Endothelial cell of umbilical vein (primary cell): Measurements from ENCODE around the gene SPEM1. TPM values are rescaled to one million over a fixed set of nuclear protein-coding genes. Genes with fewer than 3 reads are reported as not detected.
"Not testable (repeated sequence)": the region's sequence is repeated elsewhere in the genome, so short reads cannot be mapped to it uniquely, and the experiment has no call there.

ENCODE experiments used
- BruUV-seq: library from RNA; stranded (reverse); fragments of 400-500 nt; replicated peaks from 2 replicates; lab custom pipeline; 2021; lab: Mats Ljungman, UMichigan
- CTCF ChIA-PET: fragments of 300-600, 350-600 bp; sonication (Branson Sonifier 250); formaldehyde crosslinking; loops from one replicate; lab custom pipeline; 2021; ENCODE audit warnings: antibody characterized with exemption, inconsistent platforms; lab: Charles Lee
- POLR2A ChIA-PET: fragments of 300-600, 350-600 bp; sonication (Branson Sonifier 250); formaldehyde crosslinking; loops from one replicate; lab custom pipeline; 2021; ENCODE audit warnings: antibody characterized with exemption, inconsistent platforms; lab: Charles Lee
- DNase-seq: peaks from one replicate; pipeline ENCODE4 v3.0.0-alpha.2; 2011; ENCODE audit warnings: low read depth, low spot score
- FAIRE-seq: peaks from 2 replicates; lab custom pipeline; 2011; peaks lifted over from hg19 to GRCh38; lab: Jason Lieb, UNC
- H2AFZ ChIP-seq: 2 replicates; pipeline ENCODE4 v1.6.0; 2012; ENCODE audit warnings: low read depth, low read length, control low read depth, inconsistent platforms
- H3K27ac ChIP-seq: 2 replicates; pipeline ENCODE4 v1.5.1; 2011; ENCODE audit warnings: low read depth, mild to moderate bottlenecking, control low read depth, low read length, moderate library complexity; ENCODE audit not compliant: insufficient read depth
- H3K27me3 ChIP-seq, 2 experiments: 2 replicates each; pipeline versions ENCODE4 v1.6.0 to v1.6.1; 2011; ENCODE audit warnings: low read length in 2 of 2, mixed read lengths in 1 of 2; ENCODE audit not compliant: control insufficient read depth in 2 of 2, insufficient read depth in 2 of 2
- H3K36me3 ChIP-seq, 2 experiments: 2 replicates in 1 of 2; 3 replicates in 1 of 2; pipeline ENCODE4 v1.5.1; 2011; ENCODE audit warnings: low read length in 2 of 2, mild to moderate bottlenecking in 1 of 2, moderate library complexity in 1 of 2; ENCODE audit not compliant: control insufficient read depth in 2 of 2, insufficient read depth in 2 of 2; ENCODE audit errors: extremely low read depth in 1 of 2
- H3K4me1 ChIP-seq: 3 replicates; pipeline ENCODE4 v1.5.1; 2011; ENCODE audit warnings: mild to moderate bottlenecking, low read length; ENCODE audit not compliant: control insufficient read depth, insufficient read depth; ENCODE audit errors: extremely low read depth
- H3K4me2 ChIP-seq: 2 replicates; pipeline ENCODE4 v1.6.1; 2011; ENCODE audit warnings: low read length, control low read depth, mixed read lengths; ENCODE audit not compliant: insufficient read depth
- H3K4me3 ChIP-seq, 3 experiments: fragments of 200-600 bp in 1 of 3; sonication (generic), shearing (Covaris generic) in 1 of 3; replicated peaks in 1 of 3; 2 replicates each; pipeline ENCODE4 v1.5.1; 2011 to 2016; ENCODE audit warnings: control low read depth in 3 of 3, low read length in 3 of 3, mild to moderate bottlenecking in 2 of 3, inconsistent platforms in 1 of 3, low read depth in 1 of 3, moderate library complexity in 1 of 3; ENCODE audit not compliant: insufficient read depth in 1 of 3
- H3K79me2 ChIP-seq: 2 replicates; pipeline ENCODE4 v1.6.0; 2012; ENCODE audit warnings: low read length, inconsistent platforms; ENCODE audit not compliant: control insufficient read depth, insufficient read depth
- H3K9ac ChIP-seq: replicated peaks from 2 replicates; pipeline ENCODE3; 2011; ENCODE audit warnings: low read length, control low read depth; ENCODE audit not compliant: insufficient read depth; ENCODE audit errors: extremely low read depth
- H3K9me1 ChIP-seq: replicated peaks from 3 replicates; pipeline ENCODE4 v1.6.0; 2011; ENCODE audit warnings: mild to moderate bottlenecking, low read length; ENCODE audit not compliant: control insufficient read depth, insufficient read depth; ENCODE audit errors: extremely low read depth
- H3K9me3 ChIP-seq: replicated peaks from 2 replicates; pipeline ENCODE4 v1.5.1; 2012; ENCODE audit warnings: low read length, inconsistent platforms; ENCODE audit not compliant: control insufficient read depth, insufficient read depth
- H4K20me1 ChIP-seq: replicated peaks from 2 replicates; pipeline ENCODE3; 2011; ENCODE audit warnings: mild to moderate bottlenecking, low read length; ENCODE audit not compliant: control insufficient read depth, insufficient read depth; ENCODE audit errors: extremely low read depth
- dilution Hi-C: fragments of 300-500 bp; cut with MboI; formaldehyde crosslinking; loops from one replicate; pipeline ENCODE4 v1.15.0; 2019; ENCODE audit warnings: low sequenced_read_pairs; ENCODE audit not compliant: extremely low pct_ligation_motif_present
- intact Hi-C: fragments of 100-400 bp; cut with micrococcal nuclease; formaldehyde crosslinking; loops from one replicate; pipeline ENCODE4 v1.10.0; 2022
- polyA plus RNA-seq, 4 experiments: library from polyadenylated mRNA; depleted of rRNA in 3 of 4; stranded (reverse) in 3 of 4; unstranded in 1 of 4; fragments of >200 nt; gene quantifications; 2 replicates each; pipeline versions ENCODE4 v1.2.1 to v1.2.3, GENCODE V29; 2011 to 2012; ENCODE audit warnings: missing spikeins in 1 of 4
- total RNA-seq: library from RNA; stranded (reverse); gene quantifications from 2 replicates; pipeline ENCODE4 v1.2.3, GENCODE V29; 2021

The SPEM1 gene
- total and polyA plus RNA-seq, 2 donors (not counting 3 experiments of a cell fraction or from before 2014, with no cell fraction given), result not detected

- H3K9me1 ChIP-seq, FAIRE-seq, H4K20me1 ChIP-seq, H3K27me3 ChIP-seq, H2AFZ ChIP-seq, H3K4me2 ChIP-seq, BruUV-seq, H3K9me3 ChIP-seq, H3K4me1 ChIP-seq, DNase-seq, H3K27ac ChIP-seq, H3K36me3 ChIP-seq, dilution Hi-C loops, intact Hi-C loops, H3K4me3 ChIP-seq, H3K9ac ChIP-seq: not testable (repeated sequence)
- ChIA-PET CTCF (interaction anchor here (1.2 kb wide), 1 partner anchor 31 kb away, joined by 3 read pairs; the partner anchor contains the start of gene FGF11), POLR2A (interaction anchor here (0.7 to 1.6 kb wide), 2 partner anchors 14 to 35 kb away, joined by 3 to 4 read pairs; partner anchors contain the start of genes POLR2A and TMEM102)
- H3K79me2 ChIP-seq, result peaks cover 42% of the 10 kb centered on the region
Observed at GRCh38 chr17:7470457-7470973, 50.4 kb downstream of the SPEM1 start.

Other genes with a start within 250 kb of the SPEM1 start
Only the 30 nearest of the 39 such genes appear.
- 401 and 403 TPM in 2 replicates for gene GABARAP, start 177.9 kb upstream of the SPEM1 start, total RNA-seq
- gene GABARAP, start 177.9 kb upstream of the SPEM1 start, polyA plus RNA-seq, result 882 and 1,043 TPM in 2 replicates
- 143 and 145 TPM in 2 replicates for gene CTDNEP1, start 168.6 kb upstream of the SPEM1 start, total RNA-seq
- gene CTDNEP1, start 168.6 kb upstream of the SPEM1 start, polyA plus RNA-seq, result 130 and 137 TPM in 2 replicates
- 41.6 and 44.4 TPM in 2 replicates for gene ELP5, start 168.1 kb upstream of the SPEM1 start, total RNA-seq
- 53.3 and 54.7 TPM in 2 replicates for gene ELP5, start 168.1 kb upstream of the SPEM1 start, polyA plus RNA-seq
- 25.4 and 27.9 TPM in 2 replicates for gene CLDN7, start 157.8 kb upstream of the SPEM1 start, total RNA-seq
- 24.9 and 25.7 TPM in 2 replicates for gene CLDN7, start 157.8 kb upstream of the SPEM1 start, polyA plus RNA-seq
- gene SLC2A4, start 138.6 kb upstream of the SPEM1 start, total RNA-seq, result 0.23 TPM in 1 of 2 replicates, not detected in the other
- 0.12 and 0.18 TPM in 2 replicates for gene SLC2A4, start 138.6 kb upstream of the SPEM1 start, polyA plus RNA-seq
- 0.31 TPM in 1 of 2 replicates, not detected in the other for gene YBX2, start 125.7 kb upstream of the SPEM1 start, total RNA-seq
- 0.15 and 0.18 TPM in 2 replicates for gene YBX2, start 125.7 kb upstream of the SPEM1 start, polyA plus RNA-seq
- 847 and 859 TPM in 2 replicates for gene EIF5A, start 112.7 kb upstream of the SPEM1 start, total RNA-seq
- 650 and 689 TPM in 2 replicates for gene EIF5A, start 112.7 kb upstream of the SPEM1 start, polyA plus RNA-seq
- gene GPS2, start 105.0 kb upstream of the SPEM1 start, total RNA-seq, result 51.6 and 61.3 TPM in 2 replicates
- 132 and 169 TPM in 2 replicates for gene GPS2, start 105.0 kb upstream of the SPEM1 start, polyA plus RNA-seq
- 34.2 and 44.9 TPM in 2 replicates for gene NEURL4, start 91.0 kb upstream of the SPEM1 start, total RNA-seq
- 24.3 and 32.0 TPM in 2 replicates for gene NEURL4, start 91.0 kb upstream of the SPEM1 start, polyA plus RNA-seq
- not detected in 2 replicates for gene ACAP1, start 83.8 kb upstream of the SPEM1 start, total RNA-seq
- 0.46 TPM in 1 of 2 replicates, not detected in the other for gene ACAP1, start 83.8 kb upstream of the SPEM1 start, polyA plus RNA-seq
- 3.5 and 3.8 TPM in 2 replicates for gene KCTD11, start 68.2 kb upstream of the SPEM1 start, total RNA-seq
- gene KCTD11, start 68.2 kb upstream of the SPEM1 start, polyA plus RNA-seq, result 6.5 and 6.7 TPM in 2 replicates
- gene TMEM95, start 65.2 kb upstream of the SPEM1 start, total RNA-seq, result not detected in 2 replicates
- gene TMEM95, start 65.2 kb upstream of the SPEM1 start, polyA plus RNA-seq, result not detected in 2 replicates
- 0.58 and 0.67 TPM in 2 replicates for gene TNK1, start 39.2 kb upstream of the SPEM1 start, total RNA-seq
- 0.14 and 0.22 TPM in 2 replicates for gene TNK1, start 39.2 kb upstream of the SPEM1 start, polyA plus RNA-seq
- 54.5 and 59.9 TPM in 2 replicates for gene PLSCR3, start 25.8 kb upstream of the SPEM1 start, total RNA-seq
- gene PLSCR3, start 25.8 kb upstream of the SPEM1 start, polyA plus RNA-seq, result 94.8 and 111 TPM in 2 replicates
- gene TMEM256, start 16.2 kb upstream of the SPEM1 start, total RNA-seq, result 57.3 and 67.4 TPM in 2 replicates
- gene TMEM256, start 16.2 kb upstream of the SPEM1 start, polyA plus RNA-seq, result 148 and 218 TPM in 2 replicates
- gene NLGN2, start 12.5 kb upstream of the SPEM1 start, total RNA-seq, result 25.9 and 29.2 TPM in 2 replicates
- gene NLGN2, start 12.5 kb upstream of the SPEM1 start, polyA plus RNA-seq, result 15.4 and 15.5 TPM in 2 replicates
- gene SPEM2, start 5.3 kb downstream of the SPEM1 start, total RNA-seq, result not detected in 2 replicates
- not detected in 2 replicates for gene SPEM2, start 5.3 kb downstream of the SPEM1 start, polyA plus RNA-seq
- gene SPEM3, start 8.5 kb downstream of the SPEM1 start, total RNA-seq, result not detected in 2 replicates
- not detected in 2 replicates for gene SPEM3, start 8.5 kb downstream of the SPEM1 start, polyA plus RNA-seq
- 6.1 and 6.5 TPM in 2 replicates for gene TMEM102, start 15.1 kb downstream of the SPEM1 start, total RNA-seq
- gene TMEM102, start 15.1 kb downstream of the SPEM1 start, polyA plus RNA-seq, result 5.8 and 8.4 TPM in 2 replicates
- gene FGF11, start 19.2 kb downstream of the SPEM1 start, total RNA-seq, result 1.8 TPM in 1 of 2 replicates, not detected in the other
- 0.70 and 0.92 TPM in 2 replicates for gene FGF11, start 19.2 kb downstream of the SPEM1 start, polyA plus RNA-seq
- 5.4 and 5.6 TPM in 2 replicates for gene CHRNB1, start 24.7 kb downstream of the SPEM1 start, total RNA-seq
- gene CHRNB1, start 24.7 kb downstream of the SPEM1 start, polyA plus RNA-seq, result 9.3 and 9.6 TPM in 2 replicates
- 26.5 and 27.4 TPM in 2 replicates for gene ZBTB4, start 59.3 kb downstream of the SPEM1 start, total RNA-seq
- gene ZBTB4, start 59.3 kb downstream of the SPEM1 start, polyA plus RNA-seq, result 15.1 and 15.7 TPM in 2 replicates
- gene SLC35G6, start 61.1 kb downstream of the SPEM1 start, total RNA-seq, result not detected in 2 replicates
- gene SLC35G6, start 61.1 kb downstream of the SPEM1 start, polyA plus RNA-seq, result not detected in 2 replicates
- gene POLR2A, start 64.0 kb downstream of the SPEM1 start, total RNA-seq, result 145 and 151 TPM in 2 replicates
- 25.1 and 45.9 TPM in 2 replicates for gene POLR2A, start 64.0 kb downstream of the SPEM1 start, polyA plus RNA-seq
- 21.0 and 28.4 TPM in 2 replicates for gene TNFSF12, start 128.7 kb downstream of the SPEM1 start, total RNA-seq
- gene TNFSF12, start 128.7 kb downstream of the SPEM1 start, polyA plus RNA-seq, result 39.4 and 40.5 TPM in 2 replicates
- 3.7 and 5.4 TPM in 2 replicates for gene TNFSF13, start 138.4 kb downstream of the SPEM1 start, total RNA-seq
- 3.6 and 4.3 TPM in 2 replicates for gene TNFSF13, start 138.4 kb downstream of the SPEM1 start, polyA plus RNA-seq
- 56.5 and 63.4 TPM in 2 replicates for gene SENP3, start 141.6 kb downstream of the SPEM1 start, total RNA-seq
- 91.6 and 96.5 TPM in 2 replicates for gene SENP3, start 141.6 kb downstream of the SPEM1 start, polyA plus RNA-seq
- 2.9 and 4.5 TPM in 2 replicates for gene CD68, start 159.3 kb downstream of the SPEM1 start, total RNA-seq
- 29.1 and 30.8 TPM in 2 replicates for gene CD68, start 159.3 kb downstream of the SPEM1 start, polyA plus RNA-seq
- 61.2 and 78.0 TPM in 2 replicates for gene MPDU1, start 163.5 kb downstream of the SPEM1 start, total RNA-seq
- 368 and 384 TPM in 2 replicates for gene MPDU1, start 163.5 kb downstream of the SPEM1 start, polyA plus RNA-seq
- gene SOX15, start 169.8 kb downstream of the SPEM1 start, total RNA-seq, result 0.39 and 0.46 TPM in 2 replicates
- 0.19 and 0.26 TPM in 2 replicates for gene SOX15, start 169.8 kb downstream of the SPEM1 start, polyA plus RNA-seq